MM.1S (cell line): ENCODE results near the gene L3HYPDH.

Experiments used
- DNase-seq: peaks from one replicate; pipeline ENCODE4 v3.0.0-alpha.2; 2015
- H2AFZ ChIP-seq: fragments of 300-600 bp; sonication (generic); 2 replicates; pipeline ENCODE4 v1.6.0; 2016; ENCODE audit warnings: antibody characterized with exemption, low read length
- H3F3A ChIP-seq: fragments of 300-600 bp; sonication (generic); 2 replicates; pipeline ENCODE4 v1.6.1; 2016; ENCODE audit warnings: mild to moderate bottlenecking, antibody characterized with exemption, low read length, moderate library complexity, mixed read lengths; ENCODE audit not compliant: insufficient read depth
- H3K27ac ChIP-seq: fragments of 300-600 bp; sonication (generic); 2 replicates; pipeline ENCODE4 v1.5.1; 2016; ENCODE audit warnings: mild to moderate bottlenecking, low read length
- H3K27me3 ChIP-seq: fragments of 300-600 bp; sonication (generic); replicated peaks from 2 replicates; pipeline ENCODE4 v1.6.0; 2016; ENCODE audit warnings: low read length; ENCODE audit not compliant: insufficient read depth
- H3K36me3 ChIP-seq: fragments of 300-600 bp; sonication (generic); replicated peaks from 2 replicates; pipeline ENCODE4 v1.6.1; 2016; ENCODE audit warnings: mild to moderate bottlenecking, low read length, mixed read lengths; ENCODE audit not compliant: insufficient read depth
- H3K4me1 ChIP-seq: fragments of 300-600 bp; sonication (generic); 2 replicates; pipeline ENCODE4 v1.6.1; 2016; ENCODE audit warnings: low read length, mixed read lengths
- H3K4me2 ChIP-seq: fragments of 300-600 bp; sonication (generic); 2 replicates; pipeline ENCODE4 v1.6.0; 2016; ENCODE audit warnings: low read depth, low read length
- H3K4me3 ChIP-seq: fragments of 300-600 bp; sonication (generic); 2 replicates; pipeline ENCODE4 v1.5.1; 2016; ENCODE audit warnings: low read length, mixed read lengths
- H3K79me2 ChIP-seq: fragments of 300-600 bp; sonication (generic); 2 replicates; pipeline ENCODE4 v1.6.1; 2016; ENCODE audit warnings: mixed run types, low read length, mixed read lengths
- H3K9ac ChIP-seq: fragments of 300-600 bp; sonication (generic); 2 replicates; pipeline ENCODE4 v1.6.1; 2016; ENCODE audit warnings: low read length, mixed read lengths
- H3K9me2 ChIP-seq: fragments of 300-600 bp; sonication (generic); replicated peaks from 2 replicates; pipeline ENCODE4 v1.6.1; 2016; ENCODE audit warnings: mild to moderate bottlenecking, low read length, mixed read lengths; ENCODE audit not compliant: insufficient read depth
- H3K9me3 ChIP-seq: fragments of 300-600 bp; sonication (generic); replicated peaks from 2 replicates; pipeline ENCODE4 v1.6.1; 2016; ENCODE audit warnings: mild to moderate bottlenecking, low read length, mixed read lengths; ENCODE audit not compliant: insufficient read depth
- H4K20me1 ChIP-seq: fragments of 300-600 bp; sonication (generic); 2 replicates; pipeline ENCODE4 v1.6.1; 2016; ENCODE audit warnings: mild to moderate bottlenecking, low read length, moderate library complexity, mixed read lengths; ENCODE audit not compliant: insufficient read depth
- EZH2 ChIP-seq: fragments of 300-600 bp; sonication (generic); optimal IDR thresholded peaks from 2 replicates; pipeline ENCODE3; 2017; ENCODE audit warnings: low read depth, mild to moderate bottlenecking, antibody characterized with exemption, low read length, mixed read lengths
- EZH2phosphoT487 ChIP-seq: fragments of 300-600 bp; sonication (generic); IDR thresholded peaks from 2 replicates; pipeline ENCODE4 v1.6.1; 2018; ENCODE audit warnings: antibody characterized with exemption, low read length
- TF ChIP-seq, protein P1 (sequence below): fragments of 300-600 bp; sonication (generic); IDR thresholded peaks from 2 replicates; pipeline ENCODE4 v1.5.1; 2016; ENCODE audit warnings: antibody characterized with exemption, low read length, mixed read lengths

The L3HYPDH gene

DNA sequence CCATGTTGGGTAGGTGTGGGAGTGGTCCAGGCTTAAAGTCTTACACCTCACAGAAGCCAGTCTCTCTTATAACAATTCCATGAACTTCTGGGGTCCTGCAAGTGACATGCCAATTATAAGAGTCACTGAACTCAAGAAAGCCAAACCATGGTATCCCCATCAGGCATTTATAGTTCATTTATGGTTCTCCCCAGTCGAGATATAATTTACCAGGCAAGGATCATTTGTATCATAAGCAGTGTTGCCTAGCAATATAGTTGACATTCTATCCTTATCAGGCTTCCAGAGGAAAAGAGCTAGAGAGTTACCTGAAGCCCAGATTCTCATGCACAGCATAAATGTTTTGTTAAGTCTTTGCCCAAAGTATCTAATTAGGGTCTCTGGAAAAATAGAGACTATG lies 8.2 kb upstream of the L3HYPDH start:
- no peak overlapping the region for H2AFZ ChIP-seq
- H3K27me3 ChIP-seq = no peaks in the 10 kb centered on the region
- H3K9me2 ChIP-seq = no peaks in the 10 kb centered on the region
- no peaks in the 10 kb centered on the region for H3F3A ChIP-seq
- no peaks in the 10 kb centered on the region for H4K20me1 ChIP-seq
- H3K4me2 ChIP-seq = no peak overlapping the region
- H3K4me3 ChIP-seq = no peak overlapping the region
- H3K9me3 ChIP-seq = no peaks in the 10 kb centered on the region
- no peaks in the 10 kb centered on the region for H3K79me2 ChIP-seq
- no peak for DNase-seq
- no peak for TF ChIP-seq EZH2phosphoT487
- no peak for TF ChIP-seq EZH2
- TF ChIP-seq, protein P1, sequence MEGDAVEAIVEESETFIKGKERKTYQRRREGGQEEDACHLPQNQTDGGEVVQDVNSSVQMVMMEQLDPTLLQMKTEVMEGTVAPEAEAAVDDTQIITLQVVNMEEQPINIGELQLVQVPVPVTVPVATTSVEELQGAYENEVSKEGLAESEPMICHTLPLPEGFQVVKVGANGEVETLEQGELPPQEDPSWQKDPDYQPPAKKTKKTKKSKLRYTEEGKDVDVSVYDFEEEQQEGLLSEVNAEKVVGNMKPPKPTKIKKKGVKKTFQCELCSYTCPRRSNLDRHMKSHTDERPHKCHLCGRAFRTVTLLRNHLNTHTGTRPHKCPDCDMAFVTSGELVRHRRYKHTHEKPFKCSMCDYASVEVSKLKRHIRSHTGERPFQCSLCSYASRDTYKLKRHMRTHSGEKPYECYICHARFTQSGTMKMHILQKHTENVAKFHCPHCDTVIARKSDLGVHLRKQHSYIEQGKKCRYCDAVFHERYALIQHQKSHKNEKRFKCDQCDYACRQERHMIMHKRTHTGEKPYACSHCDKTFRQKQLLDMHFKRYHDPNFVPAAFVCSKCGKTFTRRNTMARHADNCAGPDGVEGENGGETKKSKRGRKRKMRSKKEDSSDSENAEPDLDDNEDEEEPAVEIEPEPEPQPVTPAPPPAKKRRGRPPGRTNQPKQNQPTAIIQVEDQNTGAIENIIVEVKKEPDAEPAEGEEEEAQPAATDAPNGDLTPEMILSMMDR = no peak
- no peaks in the 10 kb centered on the region for H3K36me3 ChIP-seq
- no peak overlapping the region for H3K27ac ChIP-seq
- H3K4me1 ChIP-seq = no peaks in the 10 kb centered on the region
- no peak overlapping the region for H3K9ac ChIP-seq

GRCh38 chr14:59490756-59491155 lies 6.5 kb upstream of the L3HYPDH start:
- H3K4me2 ChIP-seq = no peak overlapping the region
- H3K9me3 ChIP-seq = no peaks in the 10 kb centered on the region
- no peak for TF ChIP-seq EZH2
- TF ChIP-seq, protein P1 = no peak
- TF ChIP-seq EZH2phosphoT487 = no peak
- peaks cover 6% of the 10 kb centered on the region for H3K79me2 ChIP-seq
- no peak overlapping the region for H3K27ac ChIP-seq
- H3K36me3 ChIP-seq = no peaks in the 10 kb centered on the region
- H3K27me3 ChIP-seq = no peaks in the 10 kb centered on the region
- H3K4me1 ChIP-seq = no peaks in the 10 kb centered on the region
- no peak for DNase-seq
- H4K20me1 ChIP-seq = no peaks in the 10 kb centered on the region
- H2AFZ ChIP-seq = no peak overlapping the region
- no peak overlapping the region for H3K9ac ChIP-seq
- H3F3A ChIP-seq = no peaks in the 10 kb centered on the region
- no peaks in the 10 kb centered on the region for H3K9me2 ChIP-seq
- no peak overlapping the region for H3K4me3 ChIP-seq

DNA sequence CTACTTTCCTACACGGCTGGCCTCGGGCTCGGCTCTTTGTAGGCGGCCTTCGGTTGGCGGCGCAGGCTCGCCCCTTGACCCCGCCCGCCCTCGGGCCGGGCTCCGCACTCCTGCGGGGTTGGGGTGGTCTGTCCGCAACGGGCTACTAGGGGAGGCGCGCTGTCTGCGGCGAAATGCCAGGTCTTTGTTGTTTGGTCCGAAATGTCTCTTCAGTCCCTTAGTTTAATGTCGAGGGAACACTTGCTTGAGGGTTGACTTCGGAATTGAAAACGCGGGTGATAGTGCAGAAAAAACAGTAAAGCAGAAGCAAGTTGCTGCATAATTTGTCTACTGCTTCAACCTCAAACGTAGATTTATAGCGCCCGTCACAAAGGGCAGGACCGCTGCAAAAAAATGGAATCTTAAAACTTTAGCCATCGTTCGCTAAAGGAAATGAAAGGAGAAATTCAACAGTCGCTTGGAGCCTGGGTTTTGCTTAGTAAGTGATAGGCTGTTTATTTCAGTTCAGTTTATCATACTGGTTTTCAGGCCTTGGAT lies 499 bp upstream of the L3HYPDH start:
- TF ChIP-seq, protein P1 = no peak
- TF ChIP-seq EZH2 (no peak), EZH2phosphoT487 (no peak)
- Histone ChIP-seq H3K9ac (peak overlapping the region; percentile 72), H3K36me3 (no peaks in the 10 kb centered on the region), H3K9me3 (no peaks in the 10 kb centered on the region), H3K4me1 (0 out of 2 replicates have a peak, but pooled peaks cover 4% of the 10 kb centered on the region), H2AFZ (peak overlapping the region; percentile 75), H3K27ac (peak overlapping the region; percentile 62; the same call in 1 of the 2 replicates), H4K20me1 (no peaks in the 10 kb centered on the region), H3K9me2 (no peaks in the 10 kb centered on the region), H3F3A (no peaks in the 10 kb centered on the region), H3K4me2 (peak overlapping the region; percentile 45; the same call in 1 of the 2 replicates), H3K27me3 (no peaks in the 10 kb centered on the region), H3K79me2 (peaks cover 16% of the 10 kb centered on the region), H3K4me3 (peak overlapping the region; percentile 88)
- peak; percentile 21 for DNase-seq
